Activated B cell treated with CpG ODN at 0.5 μM for 24 hours (primary cell): Measurements from ENCODE around the gene BMI1. TPM values are rescaled to one million over a fixed set of nuclear protein-coding genes. Genes with fewer than 3 reads are reported as not detected.
A peak's percentile ranks its signal among the peaks of the same experiment; 100 is the strongest.

ENCODE experiments used
- ATAC-seq: fragments of 200-7000 bp; cut with Tn5 transposase; one replicate; pipeline ENCODE4 v1.10.0; 2021; ENCODE audit warnings: low read depth, mild to moderate bottlenecking, moderate library complexity
- CTCF ChIA-PET: fragments of 350-600 bp; sonication (Branson Sonifier 250); formaldehyde crosslinking; loops from one replicate; lab custom pipeline; 2021; ENCODE audit warnings: antibody characterized with exemption; lab: Charles Lee
- POLR2A ChIA-PET: fragments of 350-600 bp; sonication (Branson Sonifier 250); formaldehyde crosslinking; loops from one replicate; lab custom pipeline; 2021; ENCODE audit warnings: antibody characterized with exemption; lab: Charles Lee
- DNase-seq: peaks from one replicate; pipeline ENCODE4 v3.0.0; 2022
- H3K27ac Mint-ChIP-seq: one replicate; pipeline ENCODE4 v1.8.0; 2020; ENCODE audit warnings: mixed read lengths
- H3K27me3 Mint-ChIP-seq: one replicate; pipeline ENCODE4 v1.8.0; 2021; ENCODE audit warnings: mixed read lengths
- H3K36me3 Mint-ChIP-seq: one replicate; pipeline ENCODE4 v1.8.0; 2021; ENCODE audit warnings: low read depth, mixed read lengths
- H3K4me1 Mint-ChIP-seq: one replicate; pipeline ENCODE4 v1.8.0; 2021; ENCODE audit warnings: mixed read lengths
- H3K4me3 Mint-ChIP-seq: one replicate; pipeline ENCODE4 v1.8.0; 2020; ENCODE audit warnings: mild to moderate bottlenecking, mixed read lengths
- H3K9me3 Mint-ChIP-seq: one replicate; pipeline ENCODE4 v1.8.0; 2020; ENCODE audit warnings: mixed read lengths
- intact Hi-C: fragments of 100-400 bp; cut with micrococcal nuclease; formaldehyde crosslinking; loops from one replicate; pipeline ENCODE4 v1.15.1; 2024
- total RNA-seq: library from RNA; stranded (reverse); gene quantifications from 2 replicates; pipeline ENCODE4 v1.2.3, GENCODE V29; 2022
- TF ChIP-seq, protein P1 (sequence below): fragments of 200-600 bp; IDR thresholded peaks from one replicate; pipeline ENCODE4 v1.8.0; 2022; ENCODE audit warnings: antibody characterized with exemption, mild to moderate bottlenecking

BMI1 gene
- total RNA-seq, 1 donor from 2014 or later = 70.1 TPM

DNA sequence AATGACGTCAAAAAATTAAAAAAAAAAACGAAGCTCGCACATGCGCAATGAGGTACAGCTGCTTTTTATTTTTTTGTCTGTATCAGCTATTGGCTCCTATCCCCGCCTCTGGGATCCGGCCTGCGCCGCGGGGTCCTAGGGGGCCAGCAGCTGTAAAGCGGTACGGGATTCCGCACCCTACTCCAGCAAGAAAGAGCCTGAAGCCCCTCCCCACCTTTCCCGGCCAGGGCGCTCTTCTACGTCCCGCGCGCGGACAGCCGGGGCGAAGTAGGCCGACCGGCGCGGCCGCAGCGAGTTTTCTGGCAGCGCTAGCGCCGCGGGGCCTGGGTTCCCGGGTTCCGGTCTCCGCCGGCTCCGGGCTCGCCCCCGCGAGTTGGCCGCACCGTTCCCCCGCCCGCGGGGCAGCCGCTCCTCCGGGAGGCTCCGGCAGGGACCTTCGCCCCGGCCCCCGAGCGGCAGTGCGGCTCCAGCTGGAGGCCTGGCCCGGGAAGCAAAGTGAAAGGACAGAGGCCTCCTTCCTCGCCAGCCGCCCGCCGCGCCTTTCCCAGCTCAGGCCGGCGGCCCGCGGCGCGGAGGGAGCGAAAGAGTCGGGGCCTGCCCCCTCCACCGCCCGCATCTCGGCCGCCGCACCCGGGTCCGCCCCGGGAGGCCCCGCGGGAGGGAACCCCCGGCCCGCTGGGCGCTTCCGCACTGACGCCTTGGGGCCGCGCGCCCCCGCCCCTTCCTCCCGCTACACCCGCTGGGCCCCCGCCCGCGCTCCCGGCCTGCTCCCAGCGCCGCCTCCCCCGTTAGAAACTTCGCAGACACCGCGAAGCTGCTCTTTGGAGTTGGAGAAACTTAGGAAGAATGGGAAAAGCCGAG is 19.7 kb downstream of the BMI1 start:
- Mint-ChIP-seq H3K27me3 (peaks cover 45% of the 10 kb centered on the region), H3K4me3 (peak overlapping the region; percentile 90), H3K4me1 (peaks cover 34% of the 10 kb centered on the region), H3K27ac (peak overlapping the region; percentile 88), H3K9me3 (peaks cover 3% of the 10 kb centered on the region), H3K36me3 (peaks cover 2% of the 10 kb centered on the region)
- ChIA-PET POLR2A (interaction anchor here (0.6 to 3.5 kb wide), 22 partner anchors 9 to 1109 kb away, joined by 3 to 41 read pairs (median 6); partner anchors contain the start of genes BMI1, DNAJC1, MLLT10 and SKIDA1), CTCF (interaction anchor here (0.6 to 1.7 kb wide), 4 partner anchors 24 to 236 kb away, joined by 3 to 5 read pairs (median 4); partner anchors contain the start of gene COMMD3)
- peak; percentile 61 for ATAC-seq
- intact Hi-C loops = loop anchor here (1.0 to 5.0 kb wide), 9 partner anchors 19 to 814 kb away; partner anchors contain the start of genes BMI1, COMMD3, DNAJC1 and PIP4K2A
- DNase-seq = peak; percentile 77
- TF ChIP-seq, protein P1, sequence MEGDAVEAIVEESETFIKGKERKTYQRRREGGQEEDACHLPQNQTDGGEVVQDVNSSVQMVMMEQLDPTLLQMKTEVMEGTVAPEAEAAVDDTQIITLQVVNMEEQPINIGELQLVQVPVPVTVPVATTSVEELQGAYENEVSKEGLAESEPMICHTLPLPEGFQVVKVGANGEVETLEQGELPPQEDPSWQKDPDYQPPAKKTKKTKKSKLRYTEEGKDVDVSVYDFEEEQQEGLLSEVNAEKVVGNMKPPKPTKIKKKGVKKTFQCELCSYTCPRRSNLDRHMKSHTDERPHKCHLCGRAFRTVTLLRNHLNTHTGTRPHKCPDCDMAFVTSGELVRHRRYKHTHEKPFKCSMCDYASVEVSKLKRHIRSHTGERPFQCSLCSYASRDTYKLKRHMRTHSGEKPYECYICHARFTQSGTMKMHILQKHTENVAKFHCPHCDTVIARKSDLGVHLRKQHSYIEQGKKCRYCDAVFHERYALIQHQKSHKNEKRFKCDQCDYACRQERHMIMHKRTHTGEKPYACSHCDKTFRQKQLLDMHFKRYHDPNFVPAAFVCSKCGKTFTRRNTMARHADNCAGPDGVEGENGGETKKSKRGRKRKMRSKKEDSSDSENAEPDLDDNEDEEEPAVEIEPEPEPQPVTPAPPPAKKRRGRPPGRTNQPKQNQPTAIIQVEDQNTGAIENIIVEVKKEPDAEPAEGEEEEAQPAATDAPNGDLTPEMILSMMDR = no peak

DNA sequence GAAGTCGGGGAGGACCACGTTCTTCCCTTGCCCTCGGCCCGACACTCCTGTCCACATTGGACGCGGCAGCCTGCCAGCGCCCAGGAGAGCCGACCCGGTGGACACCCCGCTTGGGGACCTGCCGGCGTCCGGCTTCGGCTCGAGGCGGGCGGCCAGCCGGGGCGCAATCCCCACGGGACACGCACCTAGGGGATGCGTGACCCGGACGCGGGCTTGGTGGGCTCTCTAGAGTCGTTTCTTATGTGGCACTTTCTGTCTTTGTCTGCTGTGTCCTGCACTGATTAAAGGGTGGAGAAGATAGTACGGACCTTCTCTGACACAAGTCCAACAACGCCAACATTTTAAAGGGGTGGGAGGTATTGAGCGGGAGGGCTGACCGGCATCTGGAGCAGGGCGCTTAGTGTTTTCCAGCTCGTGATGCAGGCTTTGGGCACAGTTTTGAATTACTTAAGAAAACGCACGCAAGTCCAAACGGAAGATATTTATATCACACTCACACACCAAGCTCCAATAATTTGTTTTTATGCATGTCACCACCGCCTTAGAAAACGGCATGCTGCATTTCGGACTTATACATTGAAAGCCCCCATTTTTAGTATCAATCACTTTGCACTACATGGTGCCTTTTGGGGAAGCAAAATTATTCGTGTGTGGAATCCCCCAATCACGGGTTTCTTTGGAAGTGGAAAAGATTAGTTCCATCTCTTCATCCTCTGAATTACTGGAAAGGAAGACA is 20.5 kb downstream of the BMI1 start:
- Mint-ChIP-seq H3K4me3 (peak overlapping the region; percentile 79), H3K27ac (peak overlapping the region; percentile 19), H3K36me3 (peaks cover 2% of the 10 kb centered on the region), H3K9me3 (peaks cover 3% of the 10 kb centered on the region), H3K4me1 (peaks cover 33% of the 10 kb centered on the region), H3K27me3 (peaks cover 51% of the 10 kb centered on the region)
- CTCF ChIA-PET = interaction anchor here (1.4 to 1.7 kb wide), 2 partner anchors 25 to 237 kb away, joined by 3 to 5 read pairs; partner anchors contain the start of gene COMMD3
- DNase-seq (no peak), ATAC-seq (peak; percentile 1)
- POLR2A ChIA-PET = interaction anchor here (0.6 to 3.5 kb wide), 8 partner anchors 16 to 338 kb away, joined by 5 to 41 read pairs (median 16); partner anchors contain the start of genes BMI1 and DNAJC1
- intact Hi-C loops = loop anchor here (1.0 to 5.0 kb wide), 4 partner anchors 112 to 815 kb away; partner anchors contain the start of gene PIP4K2A
- TF ChIP-seq, protein P1 = no peak

DNA sequence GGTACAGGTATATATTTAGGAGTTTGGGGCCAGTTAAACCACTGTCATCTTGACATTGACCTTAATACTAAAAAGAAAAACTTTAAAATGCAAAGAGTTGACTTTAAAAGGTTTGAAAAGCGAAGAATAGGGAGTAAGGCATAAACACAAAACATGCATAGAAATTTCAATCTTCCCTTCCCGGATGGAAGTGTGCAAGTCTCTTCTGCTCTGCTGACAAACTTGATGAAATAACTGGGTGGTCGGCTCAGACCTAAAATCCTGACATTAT is 21.0 kb downstream of the BMI1 start:
- ChIA-PET POLR2A (interaction anchor here (0.9 to 2.7 kb wide), 2 partner anchors 20 to 24 kb away, joined by 10 to 41 read pairs; partner anchors contain the start of gene BMI1), CTCF (interaction anchor here (1.7 kb wide), 1 partner anchor 26 kb away, joined by 5 read pairs; the partner anchor contains the start of gene COMMD3)
- peak overlapping the region; percentile 79 for H3K4me3 Mint-ChIP-seq

DNA sequence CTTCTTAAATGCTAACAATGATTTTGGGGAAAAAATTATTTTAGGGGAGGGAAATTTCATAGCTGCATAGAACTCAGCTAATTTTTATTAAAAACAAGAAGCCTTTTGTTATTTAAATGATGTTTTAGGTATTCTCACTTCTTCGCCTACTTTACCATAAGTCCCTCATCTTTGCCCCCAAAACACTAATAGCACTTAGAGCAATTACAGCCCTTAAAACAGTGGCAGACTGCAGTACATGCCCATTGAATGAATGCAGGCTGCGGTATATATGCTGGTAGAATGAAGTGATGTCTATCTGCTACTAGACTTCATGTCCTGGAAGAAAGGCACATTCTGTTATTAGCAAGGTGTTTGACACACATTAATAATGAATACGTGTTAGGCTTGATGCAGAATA is 21.5 kb downstream of the BMI1 start:
- ATAC-seq (no peak), DNase-seq (no peak)
- CTCF ChIA-PET = no interaction called here
- H3K27me3 Mint-ChIP-seq = peaks cover 50% of the 10 kb centered on the region
- H3K36me3 Mint-ChIP-seq = peaks cover 2% of the 10 kb centered on the region
- peaks cover 26% of the 10 kb centered on the region for H3K4me1 Mint-ChIP-seq
- TF ChIP-seq, protein P1 = no peak
- intact Hi-C loops = loop anchor here (5.0 kb wide), 1 partner anchor 370 kb away; the partner anchor contains the start of gene PIP4K2A
- POLR2A ChIA-PET = interaction anchor here (0.6 to 2.0 kb wide), 2 partner anchors 114 to 823 kb away, joined by 3 to 5 read pairs; no protein-coding TSS in a partner anchor
- no peak overlapping the region for H3K4me3 Mint-ChIP-seq
- H3K9me3 Mint-ChIP-seq = peaks cover 3% of the 10 kb centered on the region
- H3K27ac Mint-ChIP-seq = no peak overlapping the region

More for the DNA sequence above, 21.0 kb downstream of the BMI1 start:
- TF ChIP-seq, protein P1 = no peak
- intact Hi-C loops = loop anchor here (1.0 to 5.0 kb wide), 4 partner anchors 113 to 815 kb away; partner anchors contain the start of gene PIP4K2A
- DNase-seq (no peak), ATAC-seq (no peak)
- peaks cover 2% of the 10 kb centered on the region for H3K36me3 Mint-ChIP-seq
- H3K27ac Mint-ChIP-seq = no peak overlapping the region
- peaks cover 51% of the 10 kb centered on the region for H3K27me3 Mint-ChIP-seq
- peaks cover 30% of the 10 kb centered on the region for H3K4me1 Mint-ChIP-seq
- H3K9me3 Mint-ChIP-seq = peaks cover 3% of the 10 kb centered on the region
